Activated CD4-positive, alpha-beta T cell treated with anti-CD3 and anti-CD28 coated beads, Interleukin-2, amount 50 U/mL, for 48 hours (primary cell): ENCODE data around the gene UNC119.
"Not testable (repeated sequence)": the region's sequence is repeated elsewhere in the genome, so short reads cannot be mapped to it uniquely, and the experiment has no call there.

Source experiments
- DNase-seq, 2 experiments: peaks; one replicate each; pipeline ENCODE4 v3.0.0-alpha.2; 2020

The UNC119 gene

DNA sequence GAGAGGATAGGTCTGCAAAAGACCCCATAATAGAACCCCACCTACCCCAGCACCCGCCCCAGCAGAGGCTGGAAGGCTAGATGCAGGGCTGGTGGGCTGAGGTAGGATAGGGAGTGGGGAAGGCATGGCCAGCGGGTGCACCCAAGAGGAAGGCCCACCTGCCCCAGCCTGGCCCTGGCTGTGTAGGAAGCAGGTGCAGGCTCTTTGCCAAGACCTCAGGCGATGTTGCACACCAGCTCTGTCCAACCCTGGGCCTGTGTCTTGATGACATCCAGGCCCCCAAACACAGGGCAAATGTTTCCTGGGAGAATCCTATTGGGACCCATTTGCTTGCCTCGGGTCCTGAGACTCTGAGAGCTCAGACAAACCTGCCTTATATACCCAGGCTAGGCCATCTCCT is 12.2 kb downstream of the UNC119 start:
- no peak for DNase-seq

DNA sequence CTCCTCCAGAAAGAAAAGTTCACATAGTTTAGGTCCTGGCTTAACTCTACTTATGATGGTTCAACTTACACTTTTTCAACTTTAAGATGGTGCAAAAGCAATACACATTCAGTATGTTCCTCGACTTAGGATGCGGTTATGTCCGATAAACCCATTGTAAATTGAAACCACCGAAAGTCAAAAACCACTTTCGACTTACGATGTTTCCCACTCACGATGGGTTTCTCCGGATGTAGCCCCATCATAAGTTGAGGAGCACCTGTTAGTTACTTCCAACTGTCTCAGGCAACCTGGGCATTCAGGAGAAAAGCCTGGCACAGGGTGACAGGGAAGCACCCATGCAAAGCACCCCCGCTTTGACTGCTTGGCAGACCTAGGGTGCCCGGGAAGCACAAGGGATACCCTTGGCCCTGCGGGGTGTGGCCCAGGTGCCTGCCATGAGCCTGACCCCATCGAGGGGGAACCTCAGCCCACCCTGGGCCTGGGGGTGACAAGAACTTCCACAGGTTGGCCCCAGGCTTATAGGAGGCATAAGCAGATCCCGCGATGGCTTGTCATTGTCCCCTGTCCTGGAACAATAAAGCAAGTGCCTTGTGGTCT is 14.0 kb downstream of the UNC119 start:
- no peak for DNase-seq

DNA sequence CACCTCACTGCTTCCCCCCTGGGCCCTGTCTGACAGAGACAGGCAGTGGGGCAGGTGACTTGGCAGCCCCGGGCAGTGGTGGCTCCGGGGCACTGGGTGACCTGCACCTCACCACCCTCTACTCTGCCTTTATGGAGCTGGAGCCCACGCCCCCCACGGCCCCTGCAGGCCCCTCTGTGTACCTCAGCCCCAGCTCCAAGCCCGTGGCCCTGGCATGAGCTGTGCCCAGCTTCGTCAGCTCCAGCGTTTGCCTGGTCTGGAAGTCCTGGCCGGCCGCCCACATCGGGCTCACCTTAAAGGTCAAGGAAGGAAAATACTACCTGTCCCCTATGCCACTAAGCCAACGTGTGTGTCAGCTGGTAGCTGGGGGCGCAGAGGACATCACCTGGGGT is 15.2 kb downstream of the UNC119 start:
- no peak for DNase-seq

DNA sequence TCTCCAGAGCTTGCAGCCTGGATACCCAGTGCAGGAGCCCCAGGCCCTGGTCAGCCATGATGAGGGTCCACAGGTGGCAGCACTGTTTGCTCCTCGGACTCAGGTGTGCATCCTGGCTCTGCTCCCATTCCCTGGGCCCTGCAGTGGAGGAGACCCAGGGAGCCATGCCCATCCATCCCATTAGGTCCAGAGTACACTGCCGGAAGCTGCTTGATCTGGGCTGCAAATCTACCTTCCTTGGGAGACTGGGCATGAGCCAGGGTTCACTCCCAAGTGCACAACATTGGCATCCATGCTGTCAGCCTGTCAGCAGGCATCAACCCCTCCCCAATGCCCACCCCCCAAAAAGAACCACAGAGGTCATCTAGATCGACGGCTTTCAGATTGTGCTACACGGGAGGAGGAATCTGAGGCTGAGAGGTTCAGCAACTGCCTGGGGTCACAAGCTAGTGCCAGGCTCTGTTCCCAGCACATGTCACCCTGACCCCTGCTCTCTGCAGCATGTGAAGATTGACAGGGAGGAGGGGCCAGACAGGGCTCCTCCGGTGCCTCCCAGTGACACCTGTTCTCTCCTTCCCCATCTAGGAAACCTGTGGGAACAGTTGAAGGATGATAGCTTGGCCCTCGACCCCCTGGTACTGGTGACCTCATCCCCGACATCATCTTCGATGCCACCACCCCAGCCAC is 15.7 kb downstream of the UNC119 start:
- DNase-seq: no peak

DNA sequence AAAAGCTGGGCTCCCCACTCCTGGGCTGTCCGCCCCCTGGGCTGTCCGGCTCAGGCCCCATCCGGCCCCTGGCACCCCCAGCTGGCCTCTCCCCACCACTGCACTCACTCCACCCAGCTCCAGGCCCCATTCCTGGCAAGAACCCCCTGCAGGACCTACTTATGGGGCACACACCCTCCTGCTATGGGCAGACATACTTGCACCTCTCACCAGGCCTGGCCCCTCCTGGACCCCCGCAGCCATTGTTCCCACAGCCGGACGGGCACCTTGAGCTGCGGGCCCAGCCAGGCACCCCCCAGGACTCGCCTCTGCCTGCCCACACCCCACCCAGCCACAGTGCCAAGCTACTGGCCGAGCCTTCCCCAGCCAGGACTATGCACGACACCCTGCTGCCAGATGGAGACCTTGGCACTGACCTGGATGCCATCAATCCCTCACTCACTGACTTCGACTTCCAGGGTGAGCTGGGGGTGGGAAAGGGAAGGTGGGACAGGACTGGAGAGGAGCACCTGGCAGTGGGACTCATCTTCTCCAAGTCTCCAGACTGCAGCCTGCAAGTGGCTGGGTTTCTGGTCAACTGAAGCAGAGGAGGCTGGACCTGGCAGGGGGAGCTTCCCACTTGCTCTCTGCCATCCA is 17.6 kb downstream of the UNC119 start:
- no peak for DNase-seq

DNA sequence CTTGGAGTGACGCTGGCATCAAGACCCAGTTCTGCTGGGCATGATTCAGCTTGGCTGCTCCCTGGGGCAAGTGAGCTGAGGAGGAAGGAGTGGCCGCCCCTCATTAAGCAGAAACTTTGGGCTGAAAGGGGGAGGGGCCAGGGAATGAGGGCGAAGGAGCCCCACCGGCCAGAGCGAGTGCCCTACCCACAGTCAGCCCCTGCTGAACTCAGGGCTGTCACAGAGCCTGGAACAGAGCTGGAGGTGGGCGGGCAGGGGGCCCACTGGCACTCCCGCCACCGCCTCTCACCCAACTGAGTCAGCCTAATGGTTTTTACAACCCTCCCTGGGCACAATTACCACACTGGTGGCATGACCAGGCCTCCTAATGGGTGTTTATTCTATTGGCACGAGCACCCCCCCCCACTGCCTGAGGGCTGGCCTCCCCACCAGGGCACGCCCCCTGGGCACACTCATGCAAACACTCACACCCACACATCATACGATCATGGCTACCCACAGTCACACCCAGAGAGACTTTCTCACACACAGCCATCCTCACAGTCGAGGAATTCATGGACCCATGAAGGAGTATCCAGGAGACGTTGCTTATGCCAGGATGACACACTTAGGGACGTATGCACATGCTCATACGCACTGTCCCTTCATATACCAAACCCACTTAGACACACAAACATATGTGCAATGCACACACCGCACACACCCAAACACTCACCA is 19.2 kb downstream of the UNC119 start:
- DNase-seq: no peak

DNA sequence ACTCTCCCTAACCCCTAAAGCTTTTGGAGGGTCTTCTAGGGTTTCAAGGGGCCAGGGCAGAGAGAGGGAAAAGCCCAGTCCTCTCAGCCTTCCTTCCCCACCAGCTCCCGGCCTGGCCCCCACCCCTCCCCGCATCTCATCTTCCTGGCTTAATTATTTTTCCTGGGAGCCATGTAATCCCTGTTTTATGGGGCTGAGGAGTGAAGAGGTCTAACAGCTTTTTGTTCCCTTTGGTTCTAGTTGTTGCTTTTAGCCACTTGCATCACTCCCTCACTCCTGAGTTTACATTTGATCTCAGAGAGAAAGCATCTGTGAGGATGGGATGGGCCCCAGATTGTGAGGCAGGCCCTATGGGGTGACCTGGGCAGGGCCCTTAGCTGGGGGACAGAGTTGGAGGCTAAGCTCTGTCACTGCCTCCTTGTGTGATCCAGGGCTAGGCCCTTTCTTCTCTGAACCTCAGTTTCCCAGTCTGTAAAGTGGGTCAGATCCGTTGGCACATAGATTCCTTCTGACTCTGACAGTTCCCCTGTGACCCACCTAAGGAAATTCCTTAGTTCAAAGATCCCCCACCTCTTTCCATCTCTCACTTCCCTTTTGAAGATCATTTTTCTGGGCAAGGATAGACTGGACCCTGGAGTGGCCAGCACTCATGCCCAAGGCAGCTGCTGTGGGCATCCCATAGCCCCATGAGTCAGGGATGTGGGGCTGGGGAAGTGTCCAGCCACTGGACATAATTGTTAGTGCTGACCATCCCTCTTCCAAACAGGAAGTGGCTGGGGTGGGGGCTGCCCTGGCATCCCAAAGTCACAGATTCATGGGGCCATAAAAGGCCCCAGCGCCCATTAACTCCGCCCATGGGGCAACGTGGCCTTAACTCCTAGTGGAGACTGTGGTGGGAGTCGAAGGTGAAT is 20.1 kb downstream of the UNC119 start:
- DNase-seq: no peak

DNA sequence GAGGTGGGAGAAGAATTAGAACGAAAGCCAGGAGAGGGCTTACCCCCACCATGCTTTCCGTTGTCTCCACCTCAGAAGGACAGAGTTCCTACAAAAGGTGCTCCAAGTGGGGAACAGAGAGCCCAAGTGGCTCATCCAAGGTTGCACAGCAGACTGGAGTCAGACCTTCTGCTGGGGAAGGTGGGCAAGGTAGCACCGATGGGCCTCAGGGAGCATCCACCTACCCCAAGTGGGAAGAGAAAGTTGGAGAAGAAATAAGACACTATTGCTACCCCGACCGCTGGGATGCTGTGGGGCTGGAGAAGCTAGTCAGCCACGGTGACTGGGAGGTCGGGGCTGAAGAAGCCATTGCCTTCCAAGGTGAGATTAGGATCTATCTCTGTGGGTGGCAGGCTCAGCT is 21.5 kb downstream of the UNC119 start:
- DNase-seq: no peak

DNA sequence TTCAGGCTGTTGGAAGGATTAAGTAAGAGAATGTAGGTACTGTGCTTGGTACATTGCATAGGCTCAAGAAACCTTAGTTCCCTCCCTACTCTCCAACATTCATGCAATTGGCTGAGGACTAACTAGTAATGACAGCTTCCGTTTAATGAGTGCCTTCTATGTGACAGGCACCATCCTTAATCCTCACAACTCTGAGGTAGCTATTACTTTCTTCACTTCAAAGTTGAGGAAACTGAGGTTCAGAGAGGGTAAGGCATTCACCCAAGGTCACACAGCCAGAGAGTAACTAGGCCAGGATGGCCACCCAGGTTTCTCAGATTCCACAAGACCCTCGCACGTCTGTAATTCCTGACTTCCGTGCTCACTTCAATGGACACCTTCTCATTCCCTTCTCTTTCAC is 22.2 kb downstream of the UNC119 start:
- no peak for DNase-seq

DNA sequence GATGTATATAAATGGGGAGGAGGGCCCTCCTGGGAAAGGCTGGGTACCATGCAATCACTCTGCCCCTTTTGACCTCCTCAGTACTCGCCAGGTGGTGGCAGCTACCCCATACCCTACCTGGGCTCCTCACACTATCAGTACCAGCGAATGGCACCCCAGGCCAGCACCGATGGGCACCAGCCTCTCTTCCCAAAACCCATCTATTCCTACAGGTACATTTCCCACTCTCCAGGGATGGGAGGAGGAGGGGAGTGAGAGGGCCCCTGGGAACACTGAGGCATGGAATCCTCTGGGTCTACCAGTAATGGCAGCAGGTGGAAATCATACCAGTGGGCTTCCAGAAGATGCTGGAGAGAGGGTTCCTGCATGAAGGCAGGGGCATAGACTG is 23.4 kb downstream of the UNC119 start:
- no peak for DNase-seq

DNA sequence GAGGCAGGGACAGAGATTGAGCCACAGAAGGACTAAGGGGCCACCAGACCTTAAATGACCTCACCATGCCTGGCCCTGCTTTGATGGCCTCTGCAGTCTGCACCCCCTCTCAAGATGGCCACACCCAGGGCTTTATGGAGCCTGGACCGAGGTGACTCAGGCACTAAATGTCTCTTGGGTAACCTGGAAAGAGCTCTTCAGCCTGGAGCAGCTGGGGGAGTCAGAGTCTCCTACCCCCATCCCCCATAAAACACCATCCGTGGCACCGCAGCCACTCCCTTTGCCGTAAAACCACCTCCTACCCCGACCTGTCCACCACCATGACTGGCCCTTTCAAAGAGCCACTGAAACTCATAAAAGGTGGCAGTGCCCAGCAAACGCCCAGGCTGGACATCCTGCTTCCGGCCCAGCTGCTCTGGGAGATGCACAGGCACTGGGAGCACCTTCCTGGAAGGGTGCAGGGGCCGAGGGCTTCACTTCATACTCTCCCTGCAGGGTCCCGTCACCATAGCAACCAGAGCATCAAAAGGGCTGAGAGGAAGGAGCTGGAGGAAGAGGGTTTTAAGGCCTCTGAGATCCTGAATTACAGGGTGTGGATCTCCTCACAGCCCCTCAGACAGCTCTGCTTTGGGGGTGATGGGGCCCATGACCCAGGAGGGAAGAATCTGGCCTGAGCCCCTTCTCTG is 24.0 kb downstream of the UNC119 start:
- DNase-seq: no peak

DNA sequence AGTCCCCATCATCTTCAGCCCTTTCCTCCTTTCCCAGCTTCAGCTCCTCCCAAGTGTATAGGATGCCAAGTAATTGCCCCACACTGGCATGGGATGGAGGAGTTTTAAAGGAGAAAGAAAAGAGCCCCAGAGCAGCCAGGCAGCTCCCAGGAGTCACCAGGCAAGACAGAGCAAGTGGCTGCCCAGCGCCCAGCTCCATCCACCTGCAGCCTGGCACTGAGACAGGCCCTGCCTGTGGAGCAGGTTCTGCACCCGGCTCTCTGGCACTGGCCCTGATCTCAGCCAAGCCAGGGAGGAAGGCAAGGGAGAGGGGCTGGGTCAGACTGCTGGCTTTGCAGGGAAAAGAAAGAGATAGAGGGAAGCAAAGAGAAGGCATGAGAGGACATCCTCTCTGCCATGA is 24.6 kb downstream of the UNC119 start:
- no peak for DNase-seq

DNA sequence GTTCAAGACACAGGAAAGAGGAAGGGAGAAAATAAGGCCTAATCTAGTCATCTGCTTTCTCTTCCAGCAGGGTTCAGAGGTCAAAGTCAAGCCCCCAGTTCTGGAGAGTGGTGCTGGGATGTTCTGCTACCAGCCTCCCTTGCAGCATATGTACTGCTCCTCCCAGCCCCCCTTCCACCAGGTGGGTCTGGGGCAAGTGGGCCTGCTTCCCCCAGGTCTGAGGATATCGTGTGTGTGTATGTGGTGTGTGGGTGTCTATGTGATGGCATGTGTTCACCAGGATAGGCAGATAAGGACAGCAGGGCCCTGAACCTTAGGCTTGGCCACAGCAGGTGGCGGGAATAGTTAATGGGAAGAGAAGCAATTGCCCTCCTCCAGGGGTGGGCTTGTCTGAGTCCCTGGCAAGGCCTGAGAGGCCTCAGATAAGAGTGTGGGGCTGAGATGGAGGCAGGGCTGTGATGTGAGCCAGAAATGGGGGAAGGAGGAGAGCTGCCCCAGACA is 25.2 kb downstream of the UNC119 start:
- no peak for DNase-seq

DNA sequence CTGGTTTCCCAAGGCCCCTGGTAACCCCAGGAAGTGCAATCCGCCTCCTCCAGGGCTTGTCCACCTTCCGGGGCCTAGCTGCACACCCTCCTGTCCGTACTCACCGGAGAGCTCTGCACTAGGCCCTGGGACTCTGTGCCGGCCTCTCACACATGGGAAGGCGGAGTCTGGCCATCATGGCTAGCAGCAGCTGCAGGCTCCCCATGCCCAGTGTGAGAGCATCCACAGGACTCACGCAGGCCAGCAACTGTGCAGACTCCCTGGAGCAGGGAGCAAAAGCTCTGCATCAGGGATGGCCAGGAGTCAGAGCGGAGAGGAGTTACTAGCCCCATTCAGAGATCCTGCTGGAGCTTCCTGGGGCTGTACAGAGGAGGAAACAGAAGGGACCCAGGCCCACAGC is 26.0 kb downstream of the UNC119 start:
- no peak for DNase-seq

DNA sequence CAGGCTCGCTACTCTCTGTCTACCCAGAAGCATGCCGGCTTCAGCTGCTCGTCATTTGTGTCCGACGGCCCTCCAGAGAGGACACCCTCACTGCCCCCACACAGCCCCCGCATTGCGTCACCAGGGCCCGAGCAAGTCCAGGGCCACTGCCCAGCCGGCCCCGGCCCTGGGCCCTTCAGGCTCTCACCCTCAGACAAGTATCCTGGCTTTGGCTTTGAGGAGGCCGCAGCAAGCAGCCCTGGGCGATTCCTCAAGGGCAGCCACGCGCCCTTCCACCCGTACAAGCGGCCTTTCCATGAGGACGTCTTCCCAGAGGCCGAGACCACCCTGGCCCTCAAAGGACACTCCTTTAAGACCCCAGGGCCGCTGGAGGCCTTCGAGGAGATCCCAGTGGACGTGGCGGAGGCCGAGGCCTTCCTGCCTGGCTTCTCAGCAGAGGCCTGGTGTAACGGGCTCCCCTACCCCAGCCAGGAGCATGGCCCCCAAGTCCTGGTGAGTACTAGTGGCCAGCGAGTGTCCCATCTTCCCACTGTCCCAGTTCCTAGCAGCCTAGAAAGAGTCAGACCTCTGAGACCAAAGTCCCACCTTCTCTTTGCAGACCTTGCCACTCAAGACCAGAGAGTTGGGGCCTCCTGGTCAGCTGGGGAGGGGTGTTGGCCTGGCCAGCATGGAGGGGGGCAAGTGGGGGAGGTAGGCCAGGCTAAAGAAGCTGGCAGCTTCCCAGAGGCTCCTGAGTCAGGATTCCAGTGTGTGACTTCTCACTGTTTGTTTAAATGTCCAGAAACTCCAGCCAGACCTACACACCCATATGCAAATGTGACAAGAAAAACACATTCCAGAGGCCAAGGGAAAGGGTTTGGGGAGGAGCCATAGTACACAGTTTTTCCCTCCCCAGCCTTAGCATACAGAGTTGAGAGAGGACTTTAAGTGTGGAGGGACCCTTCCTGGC is 27.7 kb downstream of the UNC119 start:
- no peak for DNase-seq

DNA sequence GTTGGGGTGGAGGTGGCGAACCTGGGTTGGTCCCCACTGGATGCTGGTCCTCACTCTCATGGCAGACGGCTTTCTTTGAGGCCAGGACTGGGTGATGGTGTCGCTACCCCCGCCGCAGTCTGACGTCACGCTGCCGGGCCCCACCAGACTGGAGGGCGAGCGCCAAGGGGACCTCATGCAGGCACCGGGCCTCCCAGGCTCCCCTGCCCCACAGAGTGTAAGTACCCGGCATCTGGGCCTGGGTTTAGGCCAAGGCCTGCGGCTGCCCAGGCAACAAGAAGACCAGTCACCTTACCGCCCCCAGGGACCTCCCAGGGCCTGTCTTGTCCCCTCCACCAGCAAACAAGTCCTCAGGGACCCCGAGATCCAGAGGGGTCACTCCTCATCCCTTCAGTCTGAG is 28.5 kb downstream of the UNC119 start:
- no peak for DNase-seq

DNA sequence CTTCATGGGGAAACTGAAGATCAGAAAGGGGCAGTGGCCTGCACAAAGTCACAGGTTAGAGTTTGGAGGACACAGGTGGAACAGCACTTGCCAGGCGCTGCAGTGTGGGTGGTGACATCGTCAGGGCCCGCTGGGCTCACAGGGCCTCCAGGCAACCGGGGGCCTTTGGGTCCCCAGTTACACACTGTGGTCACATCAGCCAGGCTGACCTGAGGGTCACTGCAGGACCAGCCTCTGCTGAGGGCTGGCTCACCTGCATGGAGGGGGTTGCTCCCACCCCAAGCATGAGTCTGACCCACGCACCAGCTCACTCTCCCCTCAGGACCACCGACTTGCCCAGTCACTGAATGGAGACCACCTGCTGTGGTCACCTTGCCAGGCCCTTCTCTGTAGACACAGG is 29.2 kb downstream of the UNC119 start:
- DNase-seq: no peak

DNA sequence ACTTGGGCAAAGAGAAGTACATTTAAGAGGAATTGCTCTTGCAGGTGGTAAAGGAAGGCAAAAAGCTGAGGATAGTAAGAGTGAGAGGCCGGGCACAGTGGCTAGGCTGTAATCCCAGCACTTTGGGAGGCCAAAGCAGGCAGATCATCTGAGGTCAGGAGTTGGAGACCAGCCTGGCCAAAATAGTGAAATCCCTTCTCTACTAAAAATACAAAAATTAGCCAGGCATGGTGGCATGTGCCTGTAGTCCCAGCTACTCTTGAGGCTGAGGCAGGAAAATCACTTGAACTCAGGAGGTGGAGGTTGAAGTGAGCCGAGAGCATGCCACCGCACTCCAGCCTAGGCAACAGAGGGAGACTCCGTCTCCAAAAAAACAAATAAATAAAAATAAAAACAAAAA is 30.1 kb downstream of the UNC119 start:
- DNase-seq: not testable (repeated sequence)

DNA sequence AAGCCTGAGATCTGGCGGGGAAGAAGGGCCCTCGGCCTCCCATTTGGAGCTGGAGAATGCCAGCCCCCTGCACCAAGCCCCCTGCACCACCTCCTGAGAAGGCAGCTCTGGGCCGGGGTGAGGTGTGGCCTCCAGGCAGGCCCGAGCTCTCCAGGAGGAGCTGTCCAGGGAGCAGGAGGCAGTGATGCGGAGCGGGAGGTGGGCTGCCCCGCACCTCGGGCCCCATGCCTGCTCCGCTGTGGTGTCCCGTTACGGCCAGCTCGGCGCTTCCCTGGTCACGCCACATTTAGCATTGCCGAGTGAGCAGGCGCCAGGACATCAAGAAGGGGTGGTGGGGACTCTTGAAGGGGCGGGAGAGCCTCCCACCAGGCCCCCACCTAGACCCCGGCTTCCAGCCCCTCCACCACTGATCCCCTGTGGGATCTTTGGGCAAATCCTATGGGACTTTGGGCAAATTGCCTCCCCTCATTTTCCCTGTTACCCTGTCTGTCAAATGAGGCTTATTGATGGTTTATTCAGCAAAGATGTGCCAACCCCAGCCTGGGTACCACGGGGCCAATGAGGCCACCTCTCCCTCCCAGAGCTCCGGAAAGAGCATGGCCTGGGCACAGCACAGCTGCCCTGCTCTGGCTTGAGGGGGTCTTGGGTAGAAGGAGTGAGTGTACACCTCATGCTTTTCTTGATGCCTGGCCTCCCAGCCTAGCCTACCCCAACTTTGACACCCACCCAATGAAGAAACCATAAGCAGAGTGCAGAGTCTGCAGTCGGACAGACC is 30.9 kb downstream of the UNC119 start:
- no peak for DNase-seq

DNA sequence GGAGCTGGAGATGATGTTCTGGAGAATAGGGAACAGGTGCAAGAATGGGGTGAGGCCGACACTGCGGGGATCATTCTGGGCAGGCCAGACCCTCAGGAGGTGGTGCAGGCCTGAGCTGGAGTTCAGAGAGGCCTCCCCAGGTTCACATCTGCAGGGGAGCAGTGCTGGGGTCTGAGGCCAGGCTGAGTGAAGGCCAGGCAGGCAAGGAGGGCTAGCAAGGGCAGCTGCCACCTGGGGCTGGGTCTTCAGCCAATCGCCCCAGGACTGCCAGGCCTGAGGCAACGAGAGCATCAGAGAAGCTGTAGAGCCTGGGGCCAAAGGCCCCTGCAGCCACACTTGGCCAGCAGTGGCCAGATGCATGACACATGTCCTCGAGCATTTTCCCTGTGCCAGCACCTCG is 31.7 kb downstream of the UNC119 start:
- DNase-seq: no peak
